HuH-7.5 (cell line): ENCODE measurements around the gene ACOX3.

Experiments used
- DNase-seq: peaks from one replicate; pipeline ENCODE4 v3.0.0; 2011; ENCODE audit warnings: low spot score

The ACOX3 gene

GRCh38 chr4:8467016-8467415 is 26.5 kb upstream of the ACOX3 start:
- DNase-seq, result no peak

- DNase-seq, result no peak
Observed at GRCh38 chr4:8465615-8466611, 25.4 kb upstream of the ACOX3 start.

GRCh38 chr4:8464381-8464780 is 23.9 kb upstream of the ACOX3 start:
- no peak for DNase-seq

GRCh38 chr4:8463811-8464210 is 23.3 kb upstream of the ACOX3 start:
- DNase-seq, result no peak

- DNase-seq, result no peak
Observed at GRCh38 chr4:8461616-8462015, 21.1 kb upstream of the ACOX3 start.

- no peak for DNase-seq
Observed at GRCh38 chr4:8461086-8461485, 20.6 kb upstream of the ACOX3 start.

- DNase-seq, result no peak
Observed at GRCh38 chr4:8459867-8460445, 19.4 kb upstream of the ACOX3 start.

- no peak for DNase-seq
Observed at GRCh38 chr4:8457646-8458252, 17.2 kb upstream of the ACOX3 start.

- no peak for DNase-seq
Observed at GRCh38 chr4:8453957-8454356, 13.4 kb upstream of the ACOX3 start.

- no peak for DNase-seq
Observed at GRCh38 chr4:8451440-8452182, 11.1 kb upstream of the ACOX3 start.

GRCh38 chr4:8446122-8446521 is 5.6 kb upstream of the ACOX3 start:
- no peak for DNase-seq

GRCh38 chr4:8443801-8444200 is 3.3 kb upstream of the ACOX3 start:
- no peak for DNase-seq

GRCh38 chr4:8442596-8443358 is 2.3 kb upstream of the ACOX3 start:
- DNase-seq, result no peak

GRCh38 chr4:8441499-8442091 is 1.1 kb upstream of the ACOX3 start:
- no peak for DNase-seq

GRCh38 chr4:8439914-8440491 is 520 bp downstream of the ACOX3 start:
- DNase-seq, result no peak

- no peak for DNase-seq
Observed at GRCh38 chr4:8439168-8439567, 1.4 kb downstream of the ACOX3 start.

GRCh38 chr4:8438743-8439142 is 1.8 kb downstream of the ACOX3 start:
- DNase-seq, result no peak

GRCh38 chr4:8437281-8437680 is 3.2 kb downstream of the ACOX3 start:
- DNase-seq, result no peak

GRCh38 chr4:8435656-8436121 is 4.8 kb downstream of the ACOX3 start:
- DNase-seq, result no peak

GRCh38 chr4:8434251-8435073 is 6.1 kb downstream of the ACOX3 start:
- DNase-seq, result no peak
